Stimulated activated effector memory CD8-positive, alpha-beta T cell treated with anti-CD3 and anti-CD28 coated beads, Interleukin-12 subunit alpha, Interleukin-12 subunit beta, amount 100 ng/mL, for 72 hours (primary cell): ENCODE results near the gene PLP2.
"Not testable (repeated sequence)": the region's sequence is repeated elsewhere in the genome, so short reads cannot be mapped to it uniquely, and the experiment has no call there.

Experiments used
- ATAC-seq: fragments of 150-1000 bp; cut with Tn5 transposase; 2 replicates; pipeline ENCODE4 v1.10.0; 2021
- DNase-seq, 2 donors: peaks; one replicate each; pipeline ENCODE4 v3.0.0; 2021 to 2022; ENCODE audit warnings: low spot score in 2 of 2
- H3K27ac Mint-ChIP-seq: one replicate; pipeline ENCODE4 v1.8.0; 2022; ENCODE audit warnings: mild to moderate bottlenecking, mixed read lengths
- H3K36me3 Mint-ChIP-seq: one replicate; pipeline ENCODE4 v1.8.0; 2022; ENCODE audit warnings: mild to moderate bottlenecking, mixed read lengths
- H3K4me1 Mint-ChIP-seq: one replicate; pipeline ENCODE4 v1.8.0; 2022; ENCODE audit warnings: mixed read lengths
- H3K4me3 Mint-ChIP-seq: one replicate; pipeline ENCODE4 v1.8.0; 2022; ENCODE audit warnings: mild to moderate bottlenecking, mixed read lengths
- H3K9me3 Mint-ChIP-seq: one replicate; pipeline ENCODE4 v1.8.0; 2022; ENCODE audit warnings: mixed read lengths

PLP2 gene

DNA sequence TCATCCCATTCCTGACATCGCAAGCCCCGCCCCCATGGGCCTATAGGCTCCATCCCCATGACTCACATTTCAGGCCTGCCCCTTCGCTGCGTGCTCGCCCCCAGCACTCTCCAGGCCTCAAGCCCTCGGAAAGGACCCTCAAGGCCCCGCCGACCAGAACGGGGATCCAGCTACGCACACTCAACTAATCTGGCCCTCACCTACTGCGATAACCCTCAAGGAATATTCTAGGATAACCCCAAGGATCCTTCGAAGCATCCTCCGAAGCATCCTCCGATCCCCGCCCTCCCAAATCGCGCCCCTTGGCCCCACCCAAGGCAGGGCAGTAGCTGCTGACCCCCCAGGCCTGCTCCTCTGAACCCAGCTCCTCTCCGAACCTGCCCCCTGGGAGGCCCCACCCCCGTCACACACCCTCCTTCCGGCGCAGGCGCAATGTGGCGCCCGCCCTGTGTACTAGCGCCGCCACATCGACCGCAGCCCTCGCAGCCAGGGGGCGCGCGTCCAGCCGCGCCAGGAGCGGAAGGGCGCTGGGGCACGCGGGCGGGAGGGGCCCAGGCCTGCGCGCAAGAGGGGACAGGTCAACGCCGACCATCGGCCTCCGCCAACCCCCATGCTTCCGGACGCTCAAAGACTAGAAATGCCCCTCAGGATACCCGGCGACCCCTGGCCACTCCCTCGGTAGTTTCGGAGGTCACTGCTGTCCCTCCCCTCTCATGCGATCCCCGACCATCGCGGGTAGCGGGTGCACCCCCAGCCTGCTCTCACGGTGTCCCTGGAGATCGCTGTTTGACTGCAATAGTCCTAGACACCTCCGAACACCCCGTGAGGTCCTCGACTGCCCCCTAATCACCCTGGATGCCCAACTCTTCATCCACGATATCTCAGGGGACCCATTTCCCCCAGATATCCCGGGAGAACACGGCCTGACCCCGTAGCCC lies 15.5 kb upstream of the PLP2 start:
- ATAC-seq = peak; percentile 93
- DNase-seq = peak; percentile 72 to 88
- Mint-ChIP-seq H3K4me3 (peak overlapping the region; percentile 91), H3K9me3 (no peaks in the 10 kb centered on the region), H3K27ac (peak overlapping the region; percentile 98), H3K36me3 (peaks cover 7% of the 10 kb centered on the region), H3K4me1 (peaks cover 19% of the 10 kb centered on the region)

GRCh38 chrX:49157194-49157593 lies 14.5 kb upstream of the PLP2 start:
- ATAC-seq (no peak), DNase-seq (no peak)
- Mint-ChIP-seq H3K4me3 (peak overlapping the region; percentile 91), H3K4me1 (peaks cover 19% of the 10 kb centered on the region), H3K36me3 (peaks cover 7% of the 10 kb centered on the region), H3K27ac (peak overlapping the region; percentile 26), H3K9me3 (no peaks in the 10 kb centered on the region)

DNA sequence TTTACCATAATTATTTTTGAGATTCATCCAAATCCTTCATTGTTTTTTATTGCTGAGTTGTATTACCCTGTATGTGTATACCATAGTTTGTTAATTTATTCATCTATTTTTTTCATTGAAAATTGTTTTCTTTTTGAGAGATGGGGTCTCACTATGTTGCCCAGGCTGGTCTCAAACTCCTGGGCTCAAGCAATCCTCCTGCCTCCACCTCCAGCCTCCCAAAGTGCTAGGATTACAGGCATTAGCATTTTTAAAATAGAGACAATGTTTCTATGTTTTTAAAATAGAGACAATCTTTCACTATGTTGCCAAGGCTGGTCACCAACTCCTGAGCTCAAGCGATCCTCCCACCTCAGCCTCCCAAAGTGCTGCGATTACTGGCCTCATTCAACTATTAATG lies 10.8 kb upstream of the PLP2 start:
- ATAC-seq = no peak
- no peak overlapping the region for H3K27ac Mint-ChIP-seq
- peaks cover 15% of the 10 kb centered on the region for H3K36me3 Mint-ChIP-seq
- H3K9me3 Mint-ChIP-seq = no peaks in the 10 kb centered on the region
- H3K4me1 Mint-ChIP-seq = peaks cover 27% of the 10 kb centered on the region
- H3K4me3 Mint-ChIP-seq = no peak overlapping the region
- no peak for DNase-seq

DNA sequence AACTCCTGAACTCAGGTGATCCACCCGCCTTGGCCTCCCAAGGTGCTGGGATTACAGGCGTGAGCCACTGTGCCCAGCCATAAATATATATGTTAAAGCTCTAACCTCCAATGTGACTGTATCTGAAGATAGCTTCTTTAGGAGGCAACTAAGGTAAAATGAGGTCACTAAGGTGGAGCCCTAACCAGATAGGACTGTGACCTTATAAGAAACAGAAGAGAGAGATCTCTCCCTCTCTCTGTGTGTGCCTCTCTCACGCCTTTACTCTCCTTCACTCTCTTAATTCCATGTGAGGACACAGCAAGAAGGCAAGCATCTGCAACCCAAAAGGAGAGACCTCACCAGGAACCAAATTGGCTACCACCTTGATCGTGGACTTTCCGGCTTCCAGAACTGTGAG lies 10.1 kb upstream of the PLP2 start:
- peaks cover 23% of the 10 kb centered on the region for H3K4me1 Mint-ChIP-seq
- peaks cover 9% of the 10 kb centered on the region for H3K36me3 Mint-ChIP-seq
- ATAC-seq (no peak), DNase-seq (no peak)
- H3K4me3 Mint-ChIP-seq = no peak overlapping the region
- H3K27ac Mint-ChIP-seq = no peak overlapping the region
- H3K9me3 Mint-ChIP-seq = no peaks in the 10 kb centered on the region

DNA sequence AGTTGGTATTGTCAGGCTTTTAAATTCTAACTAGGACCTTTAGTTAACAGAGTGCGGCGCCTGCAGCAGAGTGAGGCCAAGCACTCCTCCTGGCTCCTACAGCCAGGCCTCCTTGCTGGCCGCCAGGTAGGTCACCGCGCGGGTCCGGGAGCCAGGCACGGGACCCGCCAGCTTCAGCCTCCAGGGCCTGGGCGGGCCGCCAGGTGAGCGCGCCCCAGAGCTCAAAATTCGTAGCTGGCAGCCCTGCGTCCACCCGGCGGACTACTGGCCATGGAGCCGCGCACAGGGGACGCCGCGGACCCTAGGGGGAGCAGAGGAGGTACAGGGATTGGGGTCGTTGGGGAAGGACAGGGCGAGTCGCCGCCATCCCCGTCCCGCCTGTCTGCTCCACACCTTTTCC lies 9.1 kb upstream of the PLP2 start, which contains the start of gene MAGIX:
Gene MAGIX (plus strand): TSS at position 139 of the 400 bp plus-strand sequence. CDS start 132 bp downstream, at position 271.
- DNase-seq = no peak
- Mint-ChIP-seq H3K4me3 (peak within 1 kb of the TSS; percentile 73), H3K36me3 (peaks cover 14% of the 10 kb centered on the region), H3K9me3 (no peaks in the 10 kb centered on the region), H3K4me1 (peaks cover 29% of the 10 kb centered on the region), H3K27ac (peak within 1 kb of the TSS; percentile 97)
- ATAC-seq = no peak

GRCh38 chrX:49163555-49164419 lies 7.9 kb upstream of the PLP2 start:
- ATAC-seq = peak; percentile 73

GRCh38 chrX:49164589-49165360 lies 6.9 kb upstream of the PLP2 start:
- Mint-ChIP-seq H3K9me3 (no peaks in the 10 kb centered on the region), H3K4me1 (peaks cover 33% of the 10 kb centered on the region)

More at GRCh38 chrX:49163555-49164419, 7.9 kb upstream of the PLP2 start:
- Mint-ChIP-seq H3K4me1 (peaks cover 33% of the 10 kb centered on the region), H3K9me3 (no peaks in the 10 kb centered on the region), H3K27ac (peak overlapping the region; percentile 97), H3K4me3 (peak overlapping the region; percentile 73), H3K36me3 (peaks cover 14% of the 10 kb centered on the region)
- DNase-seq = peak; percentile 69 to 84

GRCh38 chrX:49165901-49166881 lies 5.5 kb upstream of the PLP2 start:
- Mint-ChIP-seq H3K36me3 (peaks cover 14% of the 10 kb centered on the region), H3K9me3 (no peaks in the 10 kb centered on the region), H3K27ac (peak overlapping the region; percentile 96), H3K4me1 (peaks cover 33% of the 10 kb centered on the region), H3K4me3 (peak overlapping the region; percentile 91)
- ATAC-seq = peak; percentile 74
- peak; percentile 49 to 78 for DNase-seq

More at GRCh38 chrX:49164589-49165360, 6.9 kb upstream of the PLP2 start:
- no peak for ATAC-seq
- peaks cover 14% of the 10 kb centered on the region for H3K36me3 Mint-ChIP-seq
- no peak for DNase-seq
- H3K27ac Mint-ChIP-seq = peak overlapping the region; percentile 97
- H3K4me3 Mint-ChIP-seq = peak overlapping the region; percentile 91

GRCh38 chrX:49166914-49167739 lies 4.6 kb upstream of the PLP2 start:
- Mint-ChIP-seq H3K4me3 (peak overlapping the region; percentile 91), H3K4me1 (peaks cover 33% of the 10 kb centered on the region), H3K9me3 (no peaks in the 10 kb centered on the region), H3K36me3 (peaks cover 21% of the 10 kb centered on the region), H3K27ac (peak overlapping the region; percentile 96)
- ATAC-seq = peak; percentile 51
- DNase-seq = peak; percentile 43 to 67

DNA sequence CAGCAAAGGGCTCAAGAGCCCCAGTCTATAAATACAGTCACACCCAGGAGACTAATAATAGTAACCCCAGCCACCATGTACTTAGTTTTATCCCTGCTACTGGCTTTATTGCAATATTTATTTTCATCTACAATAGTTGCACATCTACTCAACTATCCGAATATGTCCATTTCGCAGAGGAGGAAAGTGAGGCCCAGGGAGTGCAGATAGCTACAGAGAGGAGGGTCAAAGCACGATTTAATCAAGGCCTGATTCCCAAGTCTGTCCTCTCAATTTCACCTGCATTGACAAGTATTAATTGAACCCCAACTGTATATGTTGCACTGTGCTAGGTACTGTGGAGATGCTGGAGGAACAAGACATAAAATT lies 4.0 kb upstream of the PLP2 start:
- no peak for ATAC-seq
- Mint-ChIP-seq H3K4me1 (peaks cover 34% of the 10 kb centered on the region), H3K9me3 (no peaks in the 10 kb centered on the region), H3K27ac (peak overlapping the region; percentile 96), H3K36me3 (peaks cover 26% of the 10 kb centered on the region), H3K4me3 (peak overlapping the region; percentile 91)
- DNase-seq = no peak

DNA sequence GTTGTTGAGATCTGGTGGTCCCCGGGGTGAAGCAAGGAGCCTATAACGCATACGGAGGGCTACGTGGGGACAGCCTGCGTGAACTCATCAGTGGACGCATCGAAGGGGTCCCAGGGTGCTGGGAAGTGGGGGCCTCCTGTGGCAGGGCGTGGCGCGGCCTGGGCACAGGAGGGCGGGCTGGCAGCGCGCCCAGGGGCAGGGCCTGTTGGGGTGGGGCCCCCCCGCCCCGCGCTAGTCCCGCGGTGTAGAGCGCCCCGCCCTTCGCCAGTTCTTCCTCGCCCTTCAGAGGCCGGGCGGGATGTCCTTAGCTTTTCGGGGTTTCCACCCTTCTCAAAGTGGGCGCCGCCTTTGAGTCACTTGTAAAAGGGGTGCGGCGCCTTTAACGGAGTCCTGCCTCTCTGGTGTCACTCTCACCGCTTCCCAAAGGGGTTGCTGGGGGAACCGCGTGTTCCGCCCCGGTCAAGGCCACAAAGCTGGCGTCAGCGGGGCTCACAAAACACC lies 632 bp downstream of the PLP2 start:
- H3K4me1 Mint-ChIP-seq = peaks cover 39% of the 10 kb centered on the region
- H3K4me3 Mint-ChIP-seq = peak overlapping the region; percentile 83
- peak overlapping the region; percentile 87 for H3K27ac Mint-ChIP-seq
- ATAC-seq (peak; percentile 85), DNase-seq (peak in 1 of 2 donors; percentile 36)
- H3K36me3 Mint-ChIP-seq = peaks cover 59% of the 10 kb centered on the region
- H3K9me3 Mint-ChIP-seq = no peaks in the 10 kb centered on the region

GRCh38 chrX:49173544-49173943 lies 1.8 kb downstream of the PLP2 start:
- H3K36me3 Mint-ChIP-seq = peaks cover 67% of the 10 kb centered on the region

DNA sequence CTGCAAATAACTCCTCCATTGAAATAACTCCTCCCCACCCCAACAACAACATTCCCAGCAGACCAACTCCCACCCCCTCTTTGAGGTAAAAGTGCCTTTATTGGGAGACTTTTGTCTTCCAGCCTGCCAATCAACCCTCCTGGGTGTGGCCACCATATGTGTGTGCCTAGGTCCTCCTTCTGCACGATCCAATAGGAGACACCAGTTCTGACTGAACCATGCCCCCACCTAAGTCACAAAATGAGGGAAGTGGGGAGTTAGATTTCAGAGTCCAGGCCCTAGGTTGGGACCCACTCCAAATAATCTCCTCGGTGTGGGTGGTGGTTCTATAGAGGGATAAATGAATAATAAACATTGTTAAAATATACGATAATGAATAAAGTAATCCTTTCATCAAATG lies 3.0 kb downstream of the PLP2 start:
- H3K4me3 Mint-ChIP-seq = no peak overlapping the region
- H3K9me3 Mint-ChIP-seq = no peaks in the 10 kb centered on the region
- H3K27ac Mint-ChIP-seq = peak overlapping the region; percentile 50
- ATAC-seq (no peak), DNase-seq (no peak)
- H3K36me3 Mint-ChIP-seq = peaks cover 79% of the 10 kb centered on the region
- peaks cover 38% of the 10 kb centered on the region for H3K4me1 Mint-ChIP-seq

More at GRCh38 chrX:49173544-49173943, 1.8 kb downstream of the PLP2 start:
- H3K9me3 Mint-ChIP-seq, ATAC-seq, DNase-seq: not testable (repeated sequence)
- Mint-ChIP-seq H3K4me3 (peak overlapping the region; percentile 83), H3K27ac (peak overlapping the region; percentile 87), H3K4me1 (peaks cover 31% of the 10 kb centered on the region)
